NCI-H146 (cell line): Measurements from ENCODE around the gene DENND6A.

ENCODE experiments used
- DNase-seq: peaks from one replicate; lab custom pipeline; 2025; lab: John Stamatoyannopoulos, UW

Gene DENND6A

GRCh38 chr3:57575966-57576626, 116.8 kb downstream of the DENND6A start:
- DNase-seq, result no peak
